ENCODE data around the gene HAO2.

- no peak for TF ChIP-seq CTCF (IDR thresholded peaks at IDR 0.05 in 8 of 11, conservative IDR thresholded peaks at IDR 0.05 in 3 of 11)
- TF ChIP-seq POLR2AphosphoS5 (IDR thresholded peaks at IDR 0.05), result no peak
Measured at GRCh38 chr1:119410961-119411360, 42.4 kb downstream of the HAO2 start.
